Effector memory CD8-positive, alpha-beta T cell (primary cell): Measurements from ENCODE around the gene PSMF1.

Source experiments
- ATAC-seq: fragments of 150-1000 bp; cut with Tn5 transposase; replicated peaks from 2 replicates; pipeline ENCODE4 v1.10.0; 2021; ENCODE audit warnings: mild to moderate bottlenecking, moderate library complexity
- DNase-seq, 3 experiments: peaks; one replicate each; pipeline ENCODE4 v3.0.0; 2021
- H3K27ac Mint-ChIP-seq, 2 donors: one replicate each; pipeline ENCODE4 v1.8.0; 2022; ENCODE audit warnings: mild to moderate bottlenecking in 2 of 2, mixed read lengths in 2 of 2, moderate library complexity in 2 of 2
- H3K27me3 Mint-ChIP-seq, 2 donors: one replicate each; pipeline ENCODE4 v1.8.0; 2022; ENCODE audit warnings: mixed read lengths in 2 of 2
- H3K36me3 Mint-ChIP-seq: one replicate; pipeline ENCODE4 v1.8.0; 2022; ENCODE audit warnings: mild to moderate bottlenecking, moderate library complexity, mixed read lengths; ENCODE audit not compliant: insufficient read depth
- H3K4me1 Mint-ChIP-seq, 2 donors: one replicate each; pipeline ENCODE4 v1.8.0; 2022; ENCODE audit warnings: low read depth in 2 of 2, mixed read lengths in 2 of 2
- H3K4me3 Mint-ChIP-seq, 2 donors: one replicate each; pipeline ENCODE4 v1.8.0; 2022; ENCODE audit warnings: mild to moderate bottlenecking in 2 of 2, mixed read lengths in 2 of 2, moderate library complexity in 2 of 2
- H3K9me3 Mint-ChIP-seq, 2 donors: one replicate each; pipeline ENCODE4 v1.8.0; 2022; ENCODE audit warnings: mixed read lengths in 2 of 2

The PSMF1 gene

DNA sequence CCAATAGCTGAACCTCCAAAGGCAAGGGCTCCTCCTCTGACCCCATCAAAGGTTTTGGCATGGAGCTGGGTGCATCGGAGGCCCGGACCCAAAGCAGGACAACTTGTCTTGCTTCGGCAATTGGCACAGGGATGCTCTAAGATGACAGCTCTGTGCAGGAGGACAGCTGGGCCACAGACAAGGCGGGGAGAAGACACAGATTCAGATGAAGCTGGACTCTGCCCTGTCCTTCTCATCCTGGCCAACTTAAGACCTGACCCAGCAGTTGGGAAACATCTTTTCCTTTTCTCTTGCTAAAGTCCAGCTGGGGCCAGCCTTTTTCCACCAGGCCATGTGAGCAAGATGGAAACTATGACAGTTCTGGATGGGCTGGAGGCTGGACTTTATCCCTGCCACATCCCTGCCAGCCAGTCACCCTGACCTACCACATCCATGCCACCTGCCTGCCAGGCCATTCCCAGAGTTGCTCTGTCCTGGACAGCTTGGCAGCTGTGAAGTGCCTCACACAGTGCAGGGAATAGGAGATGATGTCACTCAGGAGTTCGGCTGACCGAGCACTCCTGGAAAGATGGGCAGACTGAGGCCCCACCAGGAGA, 12.7 kb upstream of the PSMF1 start:
- Mint-ChIP-seq H3K27ac (no peak overlapping the region), H3K27me3 (no peaks in the 10 kb centered on the region), H3K9me3 (peaks cover 2 to 12% of the 10 kb centered on the region in 2 donors), H3K36me3 (no peaks in the 10 kb centered on the region), H3K4me1 (peaks cover 4 to 6% of the 10 kb centered on the region in 2 donors), H3K4me3 (no peak overlapping the region)
- DNase-seq = no peak
- ATAC-seq = no peak

DNA sequence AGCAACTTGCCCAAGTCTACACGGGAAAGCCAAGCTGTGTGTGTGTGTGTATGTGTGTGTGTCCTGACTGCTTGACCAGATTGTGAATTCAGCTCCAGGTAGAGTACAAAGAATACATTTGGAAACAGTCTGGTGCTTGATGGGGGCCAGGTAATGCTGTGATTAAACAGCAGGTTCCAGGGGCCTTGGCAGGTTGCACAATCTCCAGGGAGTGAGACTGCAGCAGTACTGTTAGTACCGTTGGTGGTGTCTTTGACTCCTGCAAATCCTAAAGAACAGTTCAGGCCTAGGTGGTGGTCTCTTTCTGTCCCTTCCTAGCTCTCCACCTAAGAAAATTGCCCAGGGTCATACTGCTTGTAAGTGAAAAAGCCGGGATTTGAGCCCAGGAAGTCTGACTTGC, 11.2 kb upstream of the PSMF1 start:
- Mint-ChIP-seq H3K4me3 (no peak overlapping the region), H3K9me3 (peaks cover 2 to 10% of the 10 kb centered on the region in 2 donors), H3K36me3 (no peaks in the 10 kb centered on the region), H3K27me3 (no peaks in the 10 kb centered on the region), H3K4me1 (peaks cover 4 to 6% of the 10 kb centered on the region in 2 donors), H3K27ac (no peak overlapping the region)
- DNase-seq = no peak
- ATAC-seq = no peak

- Mint-ChIP-seq H3K36me3 (no peaks in the 10 kb centered on the region), H3K4me1 (peaks cover 4 to 6% of the 10 kb centered on the region in 2 donors), H3K27ac (no peak overlapping the region), H3K4me3 (no peak overlapping the region), H3K27me3 (no peaks in the 10 kb centered on the region), H3K9me3 (no peaks in the 10 kb centered on the region)
- peak; percentile 31 to 52 (median 31) for DNase-seq
- peak; percentile 67 for ATAC-seq
Measured at GRCh38 chr20:1108437-1108920, 9.9 kb upstream of the PSMF1 start.

GRCh38 chr20:1112908-1113307, 5.5 kb upstream of the PSMF1 start:
- ATAC-seq = no peak
- Mint-ChIP-seq H3K4me3 (no peak overlapping the region), H3K4me1 (peaks cover 12 to 18% of the 10 kb centered on the region in 2 donors), H3K9me3 (no peaks in the 10 kb centered on the region), H3K27me3 (no peaks in the 10 kb centered on the region), H3K27ac (no peak overlapping the region), H3K36me3 (peaks cover 4% of the 10 kb centered on the region)
- no peak for DNase-seq

DNA sequence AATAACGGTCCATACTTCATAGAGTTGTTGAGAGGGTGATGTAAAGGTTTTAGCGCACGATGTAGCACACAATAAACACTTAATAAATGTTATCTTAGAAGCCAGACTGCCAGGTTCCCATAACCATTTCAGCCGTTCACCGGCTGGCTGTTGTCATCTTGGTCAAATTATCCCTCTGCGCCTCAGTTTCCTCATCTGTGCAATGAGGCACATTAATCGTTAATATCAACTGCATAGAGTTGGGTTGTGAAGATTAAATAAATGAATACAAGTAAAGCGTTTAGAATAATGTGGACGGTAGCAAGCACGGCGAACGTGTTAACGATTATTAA, 432 bp upstream of the PSMF1 start:
- Mint-ChIP-seq H3K36me3 (peaks cover 19% of the 10 kb centered on the region), H3K4me3 (peak overlapping the region; percentile 85 to 98), H3K27ac (peak overlapping the region; percentile 84 to 96), H3K9me3 (no peaks in the 10 kb centered on the region), H3K4me1 (peaks cover 39 to 53% of the 10 kb centered on the region in 2 donors), H3K27me3 (no peaks in the 10 kb centered on the region)
- no peak for ATAC-seq
- no peak for DNase-seq

DNA sequence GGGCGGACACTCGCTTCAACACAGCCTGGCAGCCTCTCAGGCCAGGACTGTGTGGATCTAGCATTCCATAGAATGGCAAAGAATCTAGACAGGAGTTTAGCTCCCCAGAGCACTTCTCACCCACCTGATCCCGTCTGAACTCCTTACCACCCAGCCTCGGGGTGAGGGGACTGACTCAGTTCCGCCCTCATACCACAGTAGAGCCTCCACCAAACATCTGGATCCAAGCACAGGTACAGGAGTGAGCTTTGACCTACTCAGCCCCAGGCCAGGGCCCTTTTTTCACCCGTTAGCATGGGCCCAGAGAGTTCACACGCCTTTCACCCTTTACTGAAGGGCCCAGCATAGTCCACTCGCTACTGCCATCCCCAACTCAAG, 715 bp downstream of the PSMF1 start:
- Mint-ChIP-seq H3K27me3 (no peaks in the 10 kb centered on the region), H3K4me1 (peaks cover 47 to 64% of the 10 kb centered on the region in 2 donors)
- ATAC-seq = no peak

DNA sequence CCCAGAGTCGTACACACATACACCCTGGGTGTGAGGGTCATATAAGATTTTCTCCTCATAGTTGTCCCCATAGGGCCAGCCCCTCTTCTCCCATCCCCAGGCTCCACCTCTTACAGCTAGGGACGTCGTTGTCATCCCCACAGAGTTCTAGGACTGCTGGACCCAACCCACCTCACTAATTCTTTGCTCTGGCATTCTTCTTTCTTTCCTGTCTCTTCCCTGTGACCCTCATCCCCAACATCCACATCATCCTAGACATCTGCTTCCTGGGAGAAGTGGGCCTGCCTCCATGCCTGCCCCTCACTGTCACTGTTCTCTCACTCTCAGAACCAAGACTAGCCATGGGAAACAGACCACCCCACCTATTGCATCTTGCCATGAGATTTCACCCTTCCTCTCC, 1.1 kb downstream of the PSMF1 start:
- H3K27ac Mint-ChIP-seq = peak overlapping the region; percentile 84 to 96
- H3K9me3 Mint-ChIP-seq = no peaks in the 10 kb centered on the region
- no peak for ATAC-seq
- peaks cover 47 to 66% of the 10 kb centered on the region in 2 donors for H3K4me1 Mint-ChIP-seq
- DNase-seq = no peak
- peaks cover 30% of the 10 kb centered on the region for H3K36me3 Mint-ChIP-seq
- H3K4me3 Mint-ChIP-seq = peak overlapping the region; percentile 85 to 98
- no peaks in the 10 kb centered on the region for H3K27me3 Mint-ChIP-seq

More for the DNA sequence above, 715 bp downstream of the PSMF1 start:
- Mint-ChIP-seq H3K36me3 (peaks cover 28% of the 10 kb centered on the region), H3K9me3 (no peaks in the 10 kb centered on the region), H3K4me3 (peak overlapping the region; percentile 85 to 98), H3K27ac (peak overlapping the region; percentile 84 to 96)
- DNase-seq = no peak

GRCh38 chr20:1121429-1121828, 3.0 kb downstream of the PSMF1 start:
- ATAC-seq = no peak
- Mint-ChIP-seq H3K27me3 (no peaks in the 10 kb centered on the region), H3K36me3 (peaks cover 47% of the 10 kb centered on the region), H3K4me3 (peak overlapping the region; percentile 85 to 98), H3K4me1 (peaks cover 47 to 72% of the 10 kb centered on the region in 2 donors), H3K9me3 (no peaks in the 10 kb centered on the region), H3K27ac (peak overlapping the region; percentile 84 to 96)
- no peak for DNase-seq

DNA sequence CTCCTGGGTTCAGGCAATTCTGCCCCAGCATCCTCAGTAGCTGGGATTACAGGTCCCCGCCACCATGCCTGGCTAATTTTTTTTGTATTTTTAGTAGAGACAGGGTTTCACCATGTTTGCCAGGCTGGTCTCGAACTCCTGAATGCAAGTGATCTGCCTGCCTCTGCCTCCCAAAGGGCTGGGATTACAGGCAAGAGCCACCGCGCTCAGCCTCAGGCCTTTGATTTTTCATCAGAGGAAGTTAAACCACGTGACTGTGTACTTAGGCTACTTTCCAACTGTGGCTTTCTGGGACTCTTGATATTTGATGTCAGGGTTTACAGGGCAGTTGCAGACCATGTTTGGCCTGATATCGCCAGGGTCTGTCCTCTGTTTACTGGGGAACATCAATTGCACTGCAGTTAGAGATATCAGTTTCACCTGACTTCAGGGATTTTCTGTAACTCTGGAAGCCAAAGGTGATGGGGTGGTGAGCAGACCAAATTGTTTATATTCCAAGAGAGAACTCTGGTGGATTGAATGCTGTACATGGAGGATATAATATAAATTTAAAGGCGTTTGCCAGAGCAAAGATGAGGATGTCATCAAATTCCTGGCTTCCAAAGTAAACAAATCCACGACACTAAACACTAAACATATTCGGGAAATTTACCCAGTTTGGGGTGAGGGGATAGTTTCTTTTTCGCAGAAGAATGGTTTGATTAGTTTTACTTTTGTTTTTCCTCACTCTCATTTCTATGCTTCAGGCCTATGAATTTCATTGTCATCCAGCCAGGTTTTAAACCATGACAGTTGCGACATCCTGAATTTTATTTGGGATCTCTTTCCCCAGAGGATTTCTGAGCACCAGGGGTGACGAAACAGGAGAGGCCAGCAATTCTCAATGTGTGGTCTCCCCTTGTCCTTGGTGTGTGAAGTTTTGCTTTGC, 4.2 kb downstream of the PSMF1 start:
- Mint-ChIP-seq H3K27ac (peak overlapping the region; percentile 67 to 77), H3K4me3 (peak overlapping the region; percentile 39 to 48), H3K4me1 (peaks cover 42 to 69% of the 10 kb centered on the region in 2 donors), H3K36me3 (peaks cover 54% of the 10 kb centered on the region), H3K9me3 (no peaks in the 10 kb centered on the region), H3K27me3 (no peaks in the 10 kb centered on the region)
- ATAC-seq = no peak
- DNase-seq = no peak

- no peak for ATAC-seq
- Mint-ChIP-seq H3K36me3 (peaks cover 59% of the 10 kb centered on the region), H3K9me3 (no peaks in the 10 kb centered on the region), H3K4me1 (peaks cover 42 to 63% of the 10 kb centered on the region in 2 donors), H3K27me3 (no peaks in the 10 kb centered on the region), H3K4me3 (no peak overlapping the region), H3K27ac (peak overlapping the region; percentile 67 to 77)
- DNase-seq = no peak
Measured at GRCh38 chr20:1123666-1124065, 5.3 kb downstream of the PSMF1 start.

GRCh38 chr20:1124421-1124820, 6.0 kb downstream of the PSMF1 start:
- DNase-seq (no peak), ATAC-seq (no peak)
- peak overlapping the region in 1 of 2 donors; percentile 77 for H3K27ac Mint-ChIP-seq
- peaks cover 62% of the 10 kb centered on the region for H3K36me3 Mint-ChIP-seq
- no peak overlapping the region for H3K4me3 Mint-ChIP-seq
- peaks cover 38 to 59% of the 10 kb centered on the region in 2 donors for H3K4me1 Mint-ChIP-seq
- H3K27me3 Mint-ChIP-seq = no peaks in the 10 kb centered on the region
- no peaks in the 10 kb centered on the region for H3K9me3 Mint-ChIP-seq

DNA sequence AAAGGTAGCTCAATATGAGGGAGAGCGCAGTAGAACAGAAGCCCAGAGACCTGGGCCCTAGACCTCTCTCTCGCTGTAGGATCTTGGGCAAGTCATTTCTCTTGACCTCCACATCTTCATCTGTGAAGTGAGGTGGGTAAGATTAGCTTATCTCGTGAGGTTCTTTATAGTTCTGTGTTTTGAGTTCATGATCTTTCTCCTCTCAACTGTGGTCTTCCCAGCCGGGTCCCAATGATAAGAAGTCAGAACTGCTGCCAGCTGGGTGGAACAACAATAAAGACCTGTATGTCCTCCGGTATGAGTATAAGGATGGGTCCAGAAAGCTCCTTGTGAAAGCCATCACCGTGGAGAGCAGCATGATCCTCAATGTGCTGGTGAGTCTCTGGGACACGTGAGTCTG, 6.9 kb downstream of the PSMF1 start:
- Mint-ChIP-seq H3K36me3 (peaks cover 68% of the 10 kb centered on the region), H3K27ac (peak overlapping the region in 1 of 2 donors; percentile 77), H3K27me3 (no peaks in the 10 kb centered on the region), H3K4me1 (peaks cover 34 to 50% of the 10 kb centered on the region in 2 donors), H3K4me3 (no peak overlapping the region), H3K9me3 (no peaks in the 10 kb centered on the region)
- DNase-seq (no peak), ATAC-seq (no peak)

GRCh38 chr20:1127840-1128239, 9.4 kb downstream of the PSMF1 start:
- no peaks in the 10 kb centered on the region for H3K9me3 Mint-ChIP-seq
- H3K36me3 Mint-ChIP-seq = peaks cover 89% of the 10 kb centered on the region
- H3K27me3 Mint-ChIP-seq = no peaks in the 10 kb centered on the region
- H3K27ac Mint-ChIP-seq = peak overlapping the region in 1 of 2 donors; percentile 6
- no peak for ATAC-seq
- no peak overlapping the region for H3K4me3 Mint-ChIP-seq
- no peak for DNase-seq
- H3K4me1 Mint-ChIP-seq = peaks cover 34 to 47% of the 10 kb centered on the region in 2 donors
